HG03095 (cell line): ENCODE data around the gene HMCN1.

Experiments used
- ATAC-seq: cut with Tn5 transposase; IDR thresholded peaks from one replicate; pipeline ENCODE4 v1.9.1; 2021; ENCODE audit warnings: moderate library complexity; ENCODE audit not compliant: unreplicated experiment

HMCN1 gene

DNA sequence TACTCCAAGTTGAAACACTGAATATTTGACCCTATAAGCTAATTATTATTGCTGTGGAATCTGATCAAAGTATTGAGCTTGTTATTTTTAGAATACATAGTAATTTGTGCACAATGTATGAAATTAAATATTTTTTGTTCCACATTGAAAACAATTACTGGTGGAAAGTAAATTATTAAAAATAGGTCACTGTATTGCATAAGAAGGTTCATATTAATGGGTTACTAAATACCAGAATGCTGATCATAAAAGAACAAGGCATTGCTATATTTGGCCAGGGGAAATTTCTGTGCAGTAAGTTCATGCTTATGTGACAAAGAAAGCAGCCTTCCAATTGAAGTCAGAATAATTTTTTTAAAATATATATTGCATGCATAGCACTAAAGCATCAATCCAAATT is 481.4 kb downstream of the HMCN1 start:
- ATAC-seq = no peak

DNA sequence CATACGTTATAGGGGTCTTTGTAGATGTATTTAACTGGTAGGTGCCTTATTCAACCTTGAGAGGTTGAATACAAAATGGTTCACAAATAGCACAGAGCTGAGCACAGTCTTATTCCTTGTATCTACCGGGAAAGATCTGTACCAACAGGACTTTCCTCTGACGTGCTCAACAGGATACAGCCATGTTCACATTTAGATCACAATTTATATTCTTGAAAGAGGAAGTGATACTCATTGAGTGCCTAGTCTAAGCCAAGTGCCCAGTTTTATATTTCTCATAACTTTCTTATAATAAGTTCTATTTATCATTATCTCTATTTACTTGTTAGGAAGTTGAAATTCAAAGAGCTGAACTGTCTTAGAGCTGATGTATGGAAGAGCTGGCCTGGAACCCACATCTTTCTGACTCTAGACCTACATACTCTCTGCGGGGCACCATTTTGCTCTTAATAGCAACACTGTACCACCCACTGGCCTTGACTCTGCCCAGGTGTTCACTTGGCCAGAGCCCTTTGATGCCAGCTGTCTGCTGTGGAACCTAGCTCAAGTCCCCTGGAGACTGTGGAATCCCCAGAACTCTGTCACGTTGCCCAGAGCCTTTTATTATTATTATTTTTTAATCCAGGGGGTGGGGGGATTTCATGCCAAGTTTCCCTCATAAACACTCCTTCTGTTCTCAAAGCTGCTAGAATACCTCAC is 484.6 kb downstream of the HMCN1 start:
- ATAC-seq = no peak

DNA sequence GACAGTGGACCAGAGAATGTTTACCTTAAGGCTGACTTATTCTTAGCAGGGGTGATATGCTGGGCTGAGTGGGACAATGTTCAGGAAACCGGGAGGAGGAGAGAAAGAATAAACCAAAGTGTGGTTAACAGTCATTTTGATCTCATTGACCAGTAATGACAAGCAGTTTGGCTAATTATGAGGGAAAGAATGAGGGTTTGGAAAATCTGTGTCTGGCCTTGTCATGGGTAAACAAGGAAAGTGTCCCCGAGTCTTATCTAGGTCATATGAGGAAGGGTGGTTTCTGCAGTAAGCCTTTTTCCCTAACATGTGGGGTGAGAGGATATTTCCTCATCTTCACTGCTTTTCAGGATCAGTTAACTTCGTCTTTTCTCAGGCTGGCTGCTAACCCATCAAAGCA is 485.9 kb downstream of the HMCN1 start:
- no peak for ATAC-seq

DNA sequence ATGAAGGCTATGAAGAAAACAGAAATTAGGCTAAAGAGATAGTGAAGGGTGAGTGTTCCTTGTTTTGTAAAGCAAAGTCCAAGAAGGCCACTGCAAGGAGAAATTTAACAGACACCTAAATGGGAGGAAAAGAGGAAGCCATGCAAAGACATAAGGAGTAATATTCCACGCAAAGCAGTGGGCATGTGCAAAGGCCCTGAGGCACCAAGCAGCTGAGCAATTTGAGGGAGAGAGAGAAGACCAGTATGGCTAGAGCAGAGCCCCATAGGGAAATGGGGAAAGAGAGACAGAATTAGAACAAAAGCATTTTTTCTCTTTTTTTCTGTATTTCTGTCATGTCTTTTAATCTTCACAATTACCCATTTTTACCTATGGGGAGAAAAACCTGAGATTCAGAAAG is 486.7 kb downstream of the HMCN1 start:
- ATAC-seq = no peak

DNA sequence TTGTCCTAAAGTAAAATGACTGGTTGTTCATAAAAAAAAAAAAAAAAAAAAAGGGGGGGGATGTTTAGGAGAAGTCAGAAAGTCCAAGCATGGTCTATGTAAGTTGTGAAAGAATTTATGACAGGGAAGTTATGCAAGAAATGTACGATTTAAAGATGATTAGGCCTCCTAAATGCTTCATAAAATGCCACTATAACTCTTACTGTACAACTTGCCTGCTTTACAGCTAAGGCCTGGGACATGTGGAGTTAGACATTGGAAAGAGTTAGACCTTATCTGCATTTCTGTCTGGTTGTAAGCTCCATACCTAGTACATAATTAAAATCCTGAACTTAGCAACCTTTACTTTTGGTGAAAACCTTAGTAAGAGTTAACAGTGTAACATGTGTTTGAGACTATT is 490.9 kb downstream of the HMCN1 start:
- no peak for ATAC-seq

DNA sequence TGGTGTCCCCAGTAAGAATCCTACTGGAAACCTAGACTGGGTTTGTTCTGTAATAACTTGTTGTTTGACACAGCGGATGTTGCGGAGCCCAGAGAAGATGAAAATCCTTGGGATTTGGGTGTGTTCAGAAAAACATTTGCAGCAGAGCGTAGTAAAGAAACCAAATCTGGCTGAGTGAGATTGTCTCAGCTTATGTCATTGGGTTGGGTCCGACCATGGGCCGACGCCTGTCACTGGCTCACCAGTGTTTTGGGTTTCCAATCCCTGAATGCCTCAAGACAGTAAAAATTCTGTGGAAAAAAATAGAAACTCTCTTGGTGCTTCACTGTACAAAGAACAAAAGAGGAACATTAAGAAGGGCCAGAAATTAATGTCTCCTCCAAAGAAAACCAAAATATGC is 494.6 kb downstream of the HMCN1 start:
- no peak for ATAC-seq

DNA sequence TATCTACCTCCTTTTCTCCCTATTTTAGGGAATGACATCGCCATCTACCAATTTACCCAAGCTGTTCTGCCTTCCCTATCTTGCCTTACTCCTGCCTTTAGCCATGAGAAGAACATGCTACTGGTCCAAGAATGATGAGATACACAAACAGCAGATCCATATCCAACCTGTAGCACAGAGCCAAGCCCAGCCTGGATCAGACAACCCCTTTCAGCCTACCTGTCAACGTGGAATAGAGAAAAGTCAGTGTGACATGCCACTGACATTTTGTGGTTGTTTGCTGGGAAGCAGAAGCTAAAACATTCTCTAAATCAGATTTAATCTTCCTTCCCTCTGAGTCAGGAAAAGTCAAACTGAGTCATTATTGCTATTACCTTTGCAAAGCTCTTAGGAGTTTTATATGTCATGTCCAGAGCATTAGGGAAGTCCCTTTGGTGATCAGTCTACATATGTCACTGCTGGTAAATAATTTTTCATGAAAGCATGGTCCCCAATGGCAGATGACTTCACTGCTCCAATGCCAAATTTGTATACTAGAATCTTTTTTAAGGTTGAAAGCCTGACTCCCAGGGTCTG is 497.8 kb downstream of the HMCN1 start:
- no peak for ATAC-seq

DNA sequence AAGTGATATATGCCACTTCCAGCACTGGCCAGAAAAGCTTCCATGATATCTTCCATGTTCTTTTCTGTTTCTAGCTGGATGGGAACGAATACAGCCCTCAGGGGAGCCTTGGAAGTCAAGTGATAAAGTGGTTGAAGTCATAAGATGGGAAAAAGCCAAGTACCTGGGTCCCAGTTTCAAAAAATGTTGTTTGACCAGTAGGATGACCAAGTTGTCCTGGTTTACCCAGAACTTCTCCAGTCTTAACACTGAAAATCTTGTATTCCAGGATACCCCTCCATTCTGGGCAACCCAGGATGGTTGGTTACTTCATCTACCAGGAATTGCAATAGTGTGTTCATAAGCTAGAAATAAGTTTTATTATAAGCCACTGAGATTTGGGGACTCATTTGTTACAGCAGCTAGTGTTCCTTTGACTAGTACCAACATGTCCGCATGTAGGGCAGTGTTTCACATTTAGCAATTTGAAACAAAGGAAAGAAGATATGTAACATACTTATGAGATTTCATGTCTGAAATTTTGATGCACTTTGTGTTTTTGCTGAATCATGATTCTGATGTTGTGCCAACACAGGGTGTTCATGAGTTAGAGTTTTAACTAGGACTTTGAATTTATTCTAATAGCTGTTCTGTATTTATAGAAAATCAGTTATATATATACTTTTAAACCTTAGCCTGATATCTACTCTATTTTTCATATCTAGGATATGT is 500.9 kb downstream of the HMCN1 start:
- ATAC-seq = no peak

DNA sequence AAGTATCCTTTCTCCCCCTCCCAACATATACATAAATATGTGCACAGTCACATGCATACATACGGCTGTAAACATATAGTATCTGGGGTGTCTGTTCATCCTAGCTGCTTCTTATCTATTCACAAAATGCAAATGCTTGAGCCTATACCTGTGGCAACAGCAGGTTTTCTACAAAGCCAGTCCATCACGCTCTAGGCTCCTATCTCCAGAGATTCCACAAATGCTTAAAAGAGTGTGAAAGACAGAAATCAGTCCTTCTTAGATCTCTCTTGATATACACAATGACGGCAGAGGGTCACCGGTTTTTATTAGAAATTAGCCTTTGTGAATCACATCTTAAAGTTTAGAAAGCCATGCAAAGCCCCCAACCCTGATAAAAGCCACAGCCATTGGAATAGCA is 501.5 kb downstream of the HMCN1 start:
- ATAC-seq = no peak

DNA sequence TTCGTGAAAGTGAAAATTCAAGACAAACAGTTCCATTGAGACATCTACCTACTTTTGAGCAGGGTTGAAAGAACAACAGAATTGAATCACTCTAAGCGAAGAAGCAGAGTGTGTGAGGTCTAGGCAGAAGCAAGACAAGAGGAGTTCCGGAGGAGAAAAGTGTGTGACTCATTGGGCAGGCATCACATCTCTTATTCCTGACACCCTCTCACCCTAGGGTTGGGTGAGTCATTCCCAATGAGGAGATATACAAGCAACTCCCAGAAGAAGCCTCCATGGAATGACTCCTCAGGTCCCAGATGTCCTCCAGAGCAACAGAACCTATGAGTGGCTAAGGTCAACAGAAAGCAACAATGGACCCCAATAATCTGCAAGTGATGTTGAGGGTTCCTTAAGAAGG is 502.7 kb downstream of the HMCN1 start:
- ATAC-seq = no peak

DNA sequence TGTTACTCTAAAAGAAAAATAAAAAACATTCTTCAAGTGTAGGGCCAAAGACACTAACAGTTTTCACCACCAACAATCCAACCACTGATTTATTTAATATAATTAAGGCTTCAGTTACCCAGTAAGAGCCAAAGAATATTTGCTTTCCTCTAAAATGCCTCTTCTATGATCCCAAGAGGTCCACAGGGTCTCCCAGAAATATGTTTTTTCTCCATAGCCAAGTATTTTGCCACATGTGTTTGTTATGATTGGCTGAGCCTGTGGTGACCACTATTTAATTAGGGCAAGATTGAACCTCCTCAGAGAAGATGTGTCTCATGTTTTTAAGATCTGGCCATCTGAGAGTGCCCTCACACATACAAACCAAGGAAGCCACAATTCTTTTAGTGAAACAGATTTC is 505.0 kb downstream of the HMCN1 start:
- ATAC-seq = no peak

DNA sequence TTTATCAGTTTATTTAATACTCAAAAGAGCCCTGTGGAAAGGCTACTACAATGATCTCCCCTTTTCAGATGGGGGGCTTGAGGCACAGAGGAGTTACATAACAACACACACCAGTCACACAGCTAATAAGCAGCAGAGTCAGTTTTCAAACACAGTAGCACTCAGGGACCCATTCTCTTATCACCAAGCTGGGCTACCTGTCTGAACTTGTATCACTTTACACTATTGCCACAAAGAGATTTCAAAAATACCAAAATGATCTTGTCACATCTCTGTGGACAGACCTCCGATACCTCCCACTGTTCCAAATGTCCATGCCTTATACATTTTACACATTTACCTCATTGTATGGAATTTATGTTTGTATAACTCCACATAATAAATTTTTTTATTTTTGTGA is 506.2 kb downstream of the HMCN1 start:
- ATAC-seq = no peak
